Measurements from ENCODE around the gene ADGRV1.
"Not testable (repeated sequence)": the region's sequence is repeated elsewhere in the genome, so short reads cannot be mapped to it uniquely, and the experiment has no call there.

ADGRV1 gene

GRCh38 chr5:91048073-91048472 lies 489.5 kb downstream of the ADGRV1 start:
- Histone ChIP-seq H3K79me2 (ENCODE audit: control insufficient read depth, low read length) (no peaks in the 10 kb centered on the region), H3K9me2 (replicated peaks; ENCODE audit: control insufficient read depth, low read length) (no peaks in the 10 kb centered on the region), H3K27me3 (ENCODE audit: control insufficient read depth, low read length) (no peaks in the 10 kb centered on the region), H3K27ac (ENCODE audit: low read depth, low read length) (no peak overlapping the region), H3K9me3 (ENCODE audit: control insufficient read depth, insufficient read depth, low read length) (no peaks in the 10 kb centered on the region), H3F3A (ENCODE audit: control insufficient read depth, insufficient read depth) (no peaks in the 10 kb centered on the region), H4K20me1 (ENCODE audit: control insufficient read depth, insufficient read depth, low read depth, low read length) (no peaks in the 10 kb centered on the region), H3K36me3 (ENCODE audit: control insufficient read depth, low read length) (no peaks in the 10 kb centered on the region), H3K4me3 (ENCODE audit: low read length) (no peak overlapping the region), H3K4me2 (ENCODE audit: low read length) (no peak overlapping the region), H3K4me1 (ENCODE audit: control insufficient read depth, low read length) (no peaks in the 10 kb centered on the region)
- no peak for TF ChIP-seq EZH2phosphoT487 (IDR thresholded peaks at IDR 0.05; ENCODE audit: borderline replicate concordance, low read length)
- no peak for TF ChIP-seq CTCF (IDR thresholded peaks at IDR 0.05; ENCODE audit: low read depth, low read length, poor library complexity, severe bottlenecking)

GRCh38 chr5:91049112-91049511 lies 490.5 kb downstream of the ADGRV1 start:
- Histone ChIP-seq H3K4me3 (ENCODE audit: low read length) (no peak overlapping the region), H3K9me3 (ENCODE audit: control insufficient read depth, insufficient read depth, low read length) (no peaks in the 10 kb centered on the region), H4K20me1 (ENCODE audit: control insufficient read depth, insufficient read depth, low read depth, low read length) (no peaks in the 10 kb centered on the region), H3K27me3 (ENCODE audit: control insufficient read depth, low read length) (no peaks in the 10 kb centered on the region), H3F3A (ENCODE audit: control insufficient read depth, insufficient read depth) (no peaks in the 10 kb centered on the region), H3K27ac (ENCODE audit: low read depth, low read length) (no peak overlapping the region), H3K79me2 (ENCODE audit: control insufficient read depth, low read length) (no peaks in the 10 kb centered on the region), H3K4me2 (ENCODE audit: low read length) (no peak overlapping the region), H3K4me1 (ENCODE audit: control insufficient read depth, low read length) (no peaks in the 10 kb centered on the region), H3K36me3 (ENCODE audit: control insufficient read depth, low read length) (no peaks in the 10 kb centered on the region), H3K9me2 (replicated peaks; ENCODE audit: control insufficient read depth, low read length) (no peaks in the 10 kb centered on the region)
- TF ChIP-seq CTCF (IDR thresholded peaks at IDR 0.05; ENCODE audit: low read depth, low read length, poor library complexity, severe bottlenecking) (no peak), EZH2phosphoT487 (IDR thresholded peaks at IDR 0.05; ENCODE audit: borderline replicate concordance, low read length) (no peak)

- no peaks in the 10 kb centered on the region for H3K4me1 ChIP-seq (ENCODE audit: control insufficient read depth, low read length)
Observed at GRCh38 chr5:91049800-91050199, 491.2 kb downstream of the ADGRV1 start.

GRCh38 chr5:91052411-91052810 lies 493.8 kb downstream of the ADGRV1 start:
- not testable (repeated sequence) for H3K36me3 ChIP-seq (ENCODE audit: control insufficient read depth, low read length); H3K9me3 ChIP-seq (ENCODE audit: control insufficient read depth, insufficient read depth, low read length); H3K4me3 ChIP-seq (ENCODE audit: low read length); H3F3A ChIP-seq (ENCODE audit: control insufficient read depth, insufficient read depth); H3K79me2 ChIP-seq (ENCODE audit: control insufficient read depth, low read length); H3K27me3 ChIP-seq (ENCODE audit: control insufficient read depth, low read length); H3K4me2 ChIP-seq (ENCODE audit: low read length); H3K9me2 ChIP-seq (replicated peaks; ENCODE audit: control insufficient read depth, low read length); H3K27ac ChIP-seq (ENCODE audit: low read depth, low read length); H3K4me1 ChIP-seq (ENCODE audit: control insufficient read depth, low read length); H4K20me1 ChIP-seq (ENCODE audit: control insufficient read depth, insufficient read depth, low read depth, low read length)

More at GRCh38 chr5:91049800-91050199, 491.2 kb downstream of the ADGRV1 start:
- no peak for TF ChIP-seq EZH2phosphoT487 (IDR thresholded peaks at IDR 0.05; ENCODE audit: borderline replicate concordance, low read length)
- no peak for TF ChIP-seq CTCF (IDR thresholded peaks at IDR 0.05; ENCODE audit: low read depth, low read length, poor library complexity, severe bottlenecking)
- Histone ChIP-seq H3K79me2 (ENCODE audit: control insufficient read depth, low read length) (no peaks in the 10 kb centered on the region), H3K4me2 (ENCODE audit: low read length) (no peak overlapping the region), H3K27me3 (ENCODE audit: control insufficient read depth, low read length) (no peaks in the 10 kb centered on the region), H4K20me1 (ENCODE audit: control insufficient read depth, insufficient read depth, low read depth, low read length) (no peaks in the 10 kb centered on the region), H3K27ac (ENCODE audit: low read depth, low read length) (no peak overlapping the region), H3K36me3 (ENCODE audit: control insufficient read depth, low read length) (no peaks in the 10 kb centered on the region), H3K9me3 (ENCODE audit: control insufficient read depth, insufficient read depth, low read length) (no peaks in the 10 kb centered on the region), H3K9me2 (replicated peaks; ENCODE audit: control insufficient read depth, low read length) (no peaks in the 10 kb centered on the region), H3F3A (ENCODE audit: control insufficient read depth, insufficient read depth) (no peaks in the 10 kb centered on the region), H3K4me3 (ENCODE audit: low read length) (no peak overlapping the region)

Measured in DOHH2 (cell line).